GM19468 (cell line): Measurements from ENCODE around the gene GABRA5.
"Not testable (repeated sequence)": the region's sequence is repeated elsewhere in the genome, so short reads cannot be mapped to it uniquely, and the experiment has no call there.

Experiments
- ATAC-seq: cut with Tn5 transposase; IDR thresholded peaks from one replicate; pipeline ENCODE4 v1.9.1; 2021; ENCODE audit warnings: mild to moderate bottlenecking, moderate library complexity, moderate number of reproducible peaks; ENCODE audit not compliant: unreplicated experiment; ENCODE audit errors: extremely low read depth

GABRA5 gene

DNA sequence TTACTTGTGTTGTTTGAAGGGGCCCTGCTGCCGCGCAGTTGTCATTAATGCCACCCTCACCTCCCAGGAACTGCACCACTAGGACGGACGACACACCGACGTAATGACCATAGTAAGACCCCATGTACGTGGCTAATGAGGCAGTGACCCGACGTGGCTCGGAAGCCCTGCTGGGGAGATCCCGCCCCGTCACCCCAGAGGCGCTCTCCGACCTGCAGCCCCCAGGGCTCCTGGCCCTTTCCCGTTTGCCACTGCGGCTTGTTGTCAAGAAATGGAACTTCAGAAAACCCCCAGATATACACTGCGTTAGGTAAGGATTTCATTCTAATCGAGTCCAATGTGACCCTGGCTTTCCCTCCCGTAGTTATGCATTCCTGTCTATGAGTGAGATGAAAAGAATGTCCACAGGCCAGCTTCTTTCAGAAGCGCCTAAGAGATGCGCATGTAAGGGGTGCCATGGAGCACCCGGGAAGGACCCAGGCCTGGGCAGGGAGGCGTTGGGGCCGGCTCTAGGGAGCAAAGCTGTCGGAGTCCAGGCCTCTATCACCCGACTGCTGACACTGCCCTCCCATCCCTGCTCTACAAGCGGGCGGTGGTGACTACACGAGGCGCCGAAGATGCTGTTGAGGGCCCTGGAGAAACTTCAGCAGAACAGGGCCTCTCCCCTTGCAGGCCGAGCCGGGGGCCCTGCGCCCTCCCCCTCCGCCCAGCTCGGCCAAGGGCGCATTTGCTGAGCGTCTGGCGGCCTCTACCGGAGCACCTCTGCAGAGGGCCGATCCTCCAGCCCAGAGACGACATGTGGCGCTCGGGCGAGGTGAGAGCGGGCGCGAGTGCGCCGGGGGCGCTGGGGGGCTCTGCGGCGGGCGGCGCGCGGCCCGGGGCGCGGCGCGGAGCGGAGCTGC lies at the start of gene GABRA5:
GABRA5 (plus strand) TSS at position 765 of the 902 bp plus-strand sequence. CDS start 2,187 bp downstream, outside the sequence.
- ATAC-seq, result no peak

DNA sequence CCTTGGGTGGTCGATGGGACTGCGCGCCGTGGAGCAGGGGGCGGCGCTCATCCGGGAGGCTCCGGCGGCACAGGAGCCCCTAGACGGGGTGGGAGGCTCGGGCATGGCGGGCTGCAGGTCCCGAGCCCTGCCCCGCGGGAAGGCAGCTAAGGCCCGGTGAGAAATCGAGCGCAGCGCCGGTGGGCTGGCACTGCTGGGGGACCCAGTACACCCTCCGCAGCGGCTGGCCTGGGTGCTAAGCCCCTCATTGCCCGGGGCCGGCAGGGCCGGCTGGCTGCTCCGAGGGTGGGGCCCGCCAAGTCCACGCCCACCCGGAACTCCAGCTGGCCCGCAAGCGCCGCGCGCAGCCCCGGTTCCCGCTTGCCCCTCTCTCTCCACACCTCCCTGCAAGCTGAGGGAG lies 35.7 kb upstream of the GABRA5 start:
- not testable (repeated sequence) for ATAC-seq

DNA sequence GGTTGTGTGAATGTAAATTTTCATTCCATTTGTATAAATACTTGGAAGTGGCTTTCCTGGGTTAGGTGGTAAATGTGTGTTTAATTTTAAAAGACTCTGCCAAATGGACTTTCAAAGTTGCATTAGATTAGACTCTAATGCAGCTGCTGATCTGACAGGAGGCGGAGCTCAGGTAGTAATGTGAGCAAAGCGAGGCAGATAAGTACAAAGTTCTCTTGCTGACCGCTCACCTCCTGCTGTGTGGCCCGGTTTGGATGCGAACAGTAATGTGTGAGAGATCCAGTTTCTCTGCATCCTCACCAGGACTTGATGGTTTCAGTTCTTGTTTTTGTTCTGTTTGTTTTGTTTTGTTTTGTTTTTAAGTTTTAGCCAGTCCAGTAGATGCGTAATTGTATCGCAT lies 34.9 kb upstream of the GABRA5 start:
- no peak for ATAC-seq

DNA sequence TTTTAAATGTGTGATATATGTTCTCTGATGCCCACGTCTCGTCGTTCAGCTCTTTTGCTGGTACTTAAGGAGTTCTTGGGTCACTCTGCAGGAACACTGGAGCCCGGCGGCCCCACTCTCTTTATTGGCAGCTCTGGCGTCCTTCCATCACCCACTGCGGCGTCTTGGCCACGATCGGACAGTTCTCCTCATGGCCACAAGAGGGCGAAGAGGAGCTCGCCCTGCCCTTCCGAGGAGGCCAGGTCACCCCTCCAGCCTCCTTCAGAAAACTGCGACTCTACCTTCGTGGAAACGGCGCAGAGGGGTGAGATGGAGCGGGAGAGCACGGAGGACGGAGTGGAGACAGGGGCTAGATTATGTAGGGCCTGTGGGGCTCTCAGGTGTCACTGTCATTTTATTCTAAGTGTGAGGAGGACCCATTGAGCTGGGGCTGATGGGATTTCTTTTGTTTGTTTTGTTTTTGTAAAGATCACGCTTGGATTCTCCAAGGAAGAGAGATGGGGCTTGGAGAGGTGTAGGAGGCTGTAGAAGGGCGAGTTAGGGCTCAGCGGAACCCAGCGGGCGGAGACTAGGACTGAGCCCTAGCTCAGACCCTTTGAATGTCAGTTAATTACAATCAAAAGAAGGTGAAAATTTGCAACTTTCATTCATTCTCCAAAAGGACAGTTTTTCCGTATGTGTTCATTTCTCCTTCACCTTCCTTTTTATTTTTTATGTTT lies 28.0 kb upstream of the GABRA5 start:
- ATAC-seq, result no peak

DNA sequence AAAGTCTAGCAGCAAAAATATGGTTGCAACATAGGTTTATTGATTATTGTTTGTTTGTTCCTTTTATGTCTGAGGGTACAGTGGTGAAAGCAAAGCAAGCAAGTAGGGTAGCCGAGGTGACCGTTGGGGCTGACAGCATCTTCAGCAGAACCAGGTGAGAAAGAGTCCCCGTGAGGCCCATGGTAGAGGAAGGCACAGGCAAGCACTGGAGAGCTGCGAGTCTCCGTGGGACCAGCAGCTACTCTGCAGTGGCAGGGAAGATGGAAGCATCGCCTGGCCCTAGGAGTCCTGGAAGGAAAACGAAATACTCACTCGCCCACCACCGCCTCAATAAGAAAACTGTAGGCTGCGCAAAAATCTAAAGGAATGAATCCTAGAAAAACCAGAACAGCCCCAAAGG lies 25.3 kb upstream of the GABRA5 start:
- no peak for ATAC-seq

DNA sequence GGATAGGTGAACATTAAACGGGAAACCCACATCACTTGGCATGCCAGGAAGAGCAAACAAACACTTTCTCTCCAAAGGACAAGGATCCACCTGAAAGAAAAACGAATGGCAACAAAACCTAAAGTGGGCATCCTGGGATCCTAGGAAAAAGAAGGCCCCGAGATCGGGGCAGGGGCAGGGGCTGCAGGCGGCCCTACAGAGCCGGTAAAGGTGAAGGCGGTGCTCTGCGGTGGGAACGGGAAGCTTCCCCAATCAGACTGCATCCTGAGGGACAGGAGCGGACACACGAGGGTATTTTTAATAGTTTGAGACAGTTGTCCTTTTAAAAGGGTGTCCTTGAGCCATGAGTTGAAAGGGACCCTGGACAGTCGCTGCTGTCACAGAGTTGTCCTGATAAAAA lies 24.9 kb upstream of the GABRA5 start:
- ATAC-seq, result no peak

DNA sequence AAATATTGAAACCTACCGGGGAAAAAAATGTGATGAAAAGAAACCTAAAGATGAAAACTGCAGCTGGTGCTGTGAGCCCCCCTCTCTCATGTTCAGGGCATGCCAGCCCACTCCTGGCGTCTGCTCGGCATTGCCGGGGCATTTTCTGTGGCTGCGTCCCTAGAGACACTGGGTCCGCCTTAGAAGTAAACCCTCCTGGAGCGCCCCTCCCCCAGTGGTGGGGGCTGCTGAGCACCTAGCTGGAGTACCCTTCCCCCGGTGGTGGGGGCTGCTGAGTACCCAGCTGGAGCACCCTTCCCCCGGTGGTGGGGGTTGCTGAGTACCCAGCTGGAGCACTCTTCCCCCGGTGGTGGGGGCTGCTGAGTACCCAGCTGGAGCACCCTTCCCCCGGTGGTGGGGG lies 24.5 kb upstream of the GABRA5 start:
- no peak for ATAC-seq

DNA sequence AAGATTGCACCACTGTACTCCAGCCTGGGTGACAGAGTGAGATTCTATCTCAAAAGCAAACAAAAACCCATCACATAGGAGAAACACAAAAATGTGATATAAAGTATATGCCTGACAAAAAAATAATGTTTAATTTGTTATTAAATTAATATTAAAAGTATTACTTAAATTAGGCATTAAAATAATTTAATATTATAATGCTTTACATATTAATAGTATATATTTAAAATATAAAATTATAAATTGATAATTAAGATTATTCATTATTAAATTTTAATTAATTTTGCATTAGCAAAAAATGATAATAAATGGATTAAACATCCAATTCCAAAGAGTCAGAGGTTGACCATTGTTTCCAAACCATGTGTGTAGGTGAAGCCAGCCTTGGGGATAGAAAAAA lies 22.0 kb upstream of the GABRA5 start:
- ATAC-seq, result no peak

DNA sequence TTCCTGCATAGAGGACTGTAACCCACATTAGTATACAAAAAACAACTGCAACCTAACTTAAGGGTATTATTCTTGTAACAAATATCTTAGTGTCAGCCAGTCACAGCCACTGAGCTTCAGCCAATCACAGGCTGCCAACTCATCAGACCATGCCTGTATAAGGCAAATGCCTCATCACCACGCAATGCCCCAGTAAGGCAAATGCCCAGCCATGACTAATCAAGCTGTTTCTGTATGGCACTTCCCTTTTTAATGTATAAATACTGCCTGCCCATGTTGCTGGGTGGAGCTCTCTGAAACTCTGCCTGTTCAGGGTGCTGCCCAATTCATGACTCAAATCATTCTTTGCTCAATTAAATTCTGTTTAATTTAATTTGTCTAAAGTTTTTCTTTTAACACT lies 18.4 kb upstream of the GABRA5 start:
- no peak for ATAC-seq

DNA sequence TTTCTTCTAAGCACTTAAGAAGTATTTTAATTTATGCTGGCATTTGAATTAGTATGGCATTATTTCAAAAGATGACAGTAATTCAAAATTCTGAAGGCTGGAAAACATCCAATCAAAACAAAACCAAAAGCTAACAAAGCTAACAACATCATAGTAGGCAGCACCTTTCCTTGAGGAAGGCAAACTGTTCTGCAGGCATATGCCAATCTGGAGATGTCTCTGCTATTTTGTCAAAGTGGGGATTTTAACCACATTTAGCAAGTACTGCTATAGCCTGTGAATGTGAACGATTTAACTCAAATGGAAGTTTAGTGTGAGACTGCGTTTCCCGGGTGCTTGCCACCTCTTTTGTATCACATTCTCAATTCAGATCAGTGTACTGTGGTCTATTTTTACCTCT lies 16.7 kb upstream of the GABRA5 start:
- ATAC-seq, result no peak

DNA sequence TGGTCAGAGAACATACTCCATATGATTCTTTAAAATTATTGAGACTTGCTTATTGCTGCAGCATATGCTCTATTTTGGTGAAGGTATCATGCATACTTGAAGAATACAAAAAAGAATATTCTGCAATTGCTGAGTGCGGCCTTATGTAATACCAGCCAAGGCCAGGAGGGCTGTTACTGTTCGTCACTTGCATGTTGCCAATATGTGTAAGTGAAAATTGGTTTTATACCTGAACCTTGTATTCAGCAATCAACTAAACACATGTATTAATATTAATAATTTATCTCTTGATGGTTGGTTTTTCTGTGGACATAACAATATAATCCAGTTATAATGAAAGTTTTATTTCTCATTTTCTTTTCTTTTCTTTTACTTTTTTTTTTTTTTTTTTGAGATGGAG lies 13.9 kb upstream of the GABRA5 start:
- ATAC-seq, result no peak

DNA sequence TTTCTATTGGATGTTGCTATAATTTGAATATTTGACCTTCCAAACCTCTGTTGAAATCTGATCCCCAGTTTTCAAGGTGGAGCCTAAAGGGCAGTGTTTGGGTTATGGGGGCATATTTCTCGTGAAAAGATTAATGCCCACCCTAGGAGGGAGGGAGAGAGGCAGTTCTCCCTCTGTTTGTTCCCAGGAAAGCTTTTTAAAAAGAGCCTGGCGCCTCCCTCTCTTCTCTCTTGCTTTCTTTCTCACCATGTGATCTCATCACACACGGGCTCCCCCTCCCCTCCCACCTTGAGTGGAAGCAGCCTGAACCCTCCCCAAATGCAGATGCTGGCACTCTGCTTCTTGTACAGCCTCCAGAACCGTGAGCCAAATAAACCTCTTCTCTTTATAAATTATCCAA lies 12.4 kb upstream of the GABRA5 start:
- ATAC-seq, result no peak

DNA sequence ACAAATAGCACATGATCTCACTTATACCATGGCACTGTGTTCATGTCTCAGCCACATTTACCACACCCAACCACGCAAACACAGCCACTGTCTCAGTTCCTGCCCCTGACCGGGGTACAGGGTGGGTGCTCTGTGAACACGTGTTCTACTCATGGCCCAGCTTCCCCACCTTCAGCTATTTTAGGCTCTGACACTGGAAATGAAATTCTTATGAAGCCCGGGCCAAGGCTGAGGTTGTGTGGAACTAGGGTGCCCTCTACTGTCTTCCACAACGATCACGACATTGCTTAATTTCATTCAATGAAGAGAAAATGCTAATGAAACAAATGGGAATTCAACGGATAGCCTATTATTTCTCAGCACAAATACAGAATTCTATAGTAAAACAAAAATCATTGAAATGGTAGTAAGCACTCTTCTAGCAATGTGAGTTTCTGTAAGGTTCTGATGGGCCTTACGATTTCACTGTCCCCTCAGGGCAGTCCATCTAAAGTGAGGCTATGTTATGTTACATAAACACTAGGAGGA lies 2.1 kb upstream of the GABRA5 start:
- no peak for ATAC-seq

DNA sequence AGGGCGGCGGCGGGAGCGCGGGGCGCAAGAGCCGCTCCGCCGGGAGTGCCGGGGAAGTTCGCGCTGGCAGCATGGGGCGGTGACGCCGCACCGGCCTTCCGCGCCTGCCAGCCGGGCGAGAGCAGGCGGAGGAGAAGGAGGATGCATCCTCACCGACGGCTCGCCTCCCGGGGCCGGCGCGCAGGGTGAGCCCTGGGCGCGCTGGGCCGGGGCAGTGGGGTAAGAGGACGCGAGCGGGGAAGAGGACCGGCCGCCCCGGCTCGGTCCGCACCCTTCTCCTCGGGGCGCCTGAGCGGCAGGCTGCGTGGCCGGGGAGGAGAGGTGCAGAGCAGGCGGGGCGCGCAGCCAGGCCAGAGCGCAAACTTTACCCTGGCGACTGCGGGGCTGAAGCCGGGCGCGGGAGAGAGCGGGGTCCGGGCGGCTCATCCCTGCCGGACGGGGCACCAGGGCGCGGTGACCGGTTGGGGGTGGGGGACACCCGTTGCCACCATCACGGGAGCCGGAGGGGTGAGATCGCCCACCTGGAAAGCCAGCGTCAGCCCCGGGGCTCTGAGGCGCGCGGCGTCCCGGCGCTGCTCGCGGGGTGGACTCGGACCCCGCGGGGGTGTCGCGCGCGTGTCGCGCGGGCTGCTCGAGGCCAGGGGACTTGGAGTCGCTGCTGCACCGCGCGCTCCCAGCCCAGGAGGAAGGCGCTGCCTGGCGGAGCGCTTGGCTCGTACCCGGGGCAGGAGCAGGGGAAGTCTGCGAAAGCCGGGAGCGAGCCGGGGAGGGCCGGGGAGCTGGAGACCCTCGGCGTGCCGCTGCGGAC lies 542 bp downstream of the GABRA5 start:
- no peak for ATAC-seq

DNA sequence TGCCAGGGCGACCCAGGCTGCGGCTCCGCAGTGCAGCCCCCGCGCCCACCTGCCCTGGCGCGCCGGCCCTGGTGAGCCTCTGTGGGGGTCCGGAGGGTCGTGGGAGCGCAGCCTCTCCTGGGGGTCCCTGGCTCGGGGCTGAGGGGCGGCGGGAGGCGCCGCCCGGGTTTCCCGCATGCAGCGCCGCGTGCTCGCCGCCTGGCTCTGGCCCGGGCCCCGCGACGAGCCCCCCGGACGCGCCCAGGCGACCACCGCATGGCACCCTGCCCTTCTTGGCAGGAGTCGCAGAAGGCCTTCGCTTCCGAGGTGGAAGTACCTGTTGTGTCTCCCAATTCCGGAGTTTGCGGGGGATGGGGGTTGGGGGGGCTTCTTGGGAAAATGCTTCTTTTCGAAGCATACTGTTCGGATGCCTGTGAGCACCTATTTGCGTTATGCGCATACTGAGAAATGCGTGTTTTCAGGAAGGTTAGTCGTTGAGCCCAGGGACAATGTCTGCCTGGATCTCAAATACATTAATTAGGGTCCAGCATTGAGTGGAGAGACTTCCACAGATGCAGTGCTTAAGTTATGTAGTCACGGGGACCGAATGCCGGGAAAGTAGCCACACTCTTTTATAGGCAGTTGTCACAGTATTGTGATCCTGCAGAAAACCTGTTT lies 1.3 kb downstream of the GABRA5 start:
- ATAC-seq, result no peak

DNA sequence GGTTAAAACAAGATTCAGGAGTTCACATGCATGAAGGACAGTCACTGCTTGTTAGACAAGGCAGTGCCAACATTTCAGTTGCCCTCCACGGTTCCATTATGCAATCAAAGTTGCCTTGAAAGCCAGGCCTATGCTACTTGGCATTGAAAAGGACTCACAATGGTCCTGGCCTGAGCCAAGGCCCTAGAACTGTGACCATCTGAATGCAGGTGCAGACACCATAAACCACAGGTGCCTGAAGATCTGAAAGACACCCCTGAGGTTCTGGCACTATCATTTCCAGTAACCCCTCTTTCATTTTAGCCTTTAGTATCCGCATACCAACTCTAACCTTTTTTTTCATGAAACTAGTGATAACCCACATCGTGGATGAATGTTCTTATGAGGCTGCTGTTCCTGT lies 2.8 kb downstream of the GABRA5 start:
- no peak for ATAC-seq

DNA sequence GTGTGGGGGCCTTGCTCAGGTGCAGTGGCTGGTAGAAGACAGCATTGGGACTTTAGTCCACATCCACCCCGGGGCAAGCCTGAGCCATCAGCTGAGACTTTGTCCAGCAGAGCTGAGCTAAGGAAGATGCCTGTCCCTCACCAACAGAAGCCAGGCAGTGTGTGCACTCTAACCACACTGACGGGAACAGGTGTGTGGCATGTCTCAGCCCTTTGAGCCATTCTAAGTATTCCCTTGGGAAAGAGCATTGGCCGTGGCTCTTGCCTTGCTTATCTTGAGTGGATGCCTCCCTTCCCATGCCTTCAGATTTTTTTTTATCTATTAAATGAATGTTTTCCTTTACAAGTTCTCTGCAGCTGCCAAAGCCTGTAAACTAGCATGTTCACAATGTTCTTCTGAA lies 3.5 kb downstream of the GABRA5 start:
- ATAC-seq, result no peak

DNA sequence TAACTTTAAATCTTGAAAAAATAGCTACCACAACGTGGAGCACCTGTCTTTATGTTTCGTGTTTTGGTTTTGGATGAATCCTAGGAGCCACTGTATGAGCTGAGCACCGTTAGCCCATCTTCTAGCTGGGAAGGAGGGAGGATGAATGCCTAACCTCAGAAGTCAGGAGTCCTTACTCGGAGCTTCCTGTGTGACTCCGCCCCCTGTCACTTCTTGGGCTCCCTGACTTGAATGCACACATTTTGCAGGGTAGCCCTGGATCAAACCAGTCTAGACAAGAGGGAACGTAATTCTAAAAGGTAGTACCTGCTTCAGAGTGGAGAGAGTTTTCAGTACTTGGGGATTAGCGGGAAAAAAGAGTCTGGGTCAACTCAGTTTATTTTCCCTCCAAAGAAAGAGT lies 5.3 kb downstream of the GABRA5 start:
- ATAC-seq, result no peak

DNA sequence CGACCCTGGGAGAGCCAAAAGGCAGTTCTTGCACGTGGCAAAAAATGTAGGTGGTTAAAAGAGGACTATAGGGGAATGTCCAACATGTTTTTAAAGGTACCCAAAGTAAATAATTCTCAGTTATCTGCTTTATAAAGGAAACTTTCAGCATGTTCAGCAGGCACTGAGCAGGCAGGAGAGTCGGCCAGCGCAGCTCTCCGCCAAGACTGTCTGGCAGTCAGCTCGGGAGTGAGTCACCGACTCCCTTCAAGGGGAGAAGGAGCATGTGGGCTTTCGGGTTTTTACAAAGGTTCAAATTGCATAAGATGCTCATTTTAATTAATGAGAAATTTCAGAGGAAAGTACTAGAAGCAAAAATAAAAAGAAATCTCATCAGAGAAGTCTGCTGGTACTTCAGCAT lies 7.0 kb downstream of the GABRA5 start:
- no peak for ATAC-seq
